Esophagus squamous epithelium (tissue), 4 donors: ENCODE measurements around the gene GPC3.

Experiments
- CTCF ChIP-seq, 6 experiments: fragments of 450-650 bp in 4 of 6; fragments of 200-600 bp in 2 of 6; sonication (generic) in 2 of 6; IDR thresholded peaks; one replicate each; pipeline ENCODE4 v1.5.1; 2016 to 2019; ENCODE audit warnings: antibody characterized with exemption in 6 of 6, mild to moderate bottlenecking in 4 of 6, moderate library complexity in 4 of 6
- POLR2A ChIP-seq, 4 donors: fragments of 450-650 bp; IDR thresholded peaks; one replicate each; pipeline ENCODE4 v1.6.1; 2017; ENCODE audit warnings: antibody characterized with exemption in 4 of 4, mild to moderate bottlenecking in 4 of 4, moderate library complexity in 3 of 4

GRCh38 chrX:133630362-133630761 lies 355.0 kb downstream of the GPC3 start:
- TF ChIP-seq CTCF (IDR thresholded peaks at IDR 0.05), result no peak
- TF ChIP-seq POLR2A (IDR thresholded peaks at IDR 0.05), result no peak
